GM12865 (cell line): Measurements from ENCODE around the gene GRID2.

ENCODE experiments used
- DNase-seq: peaks from one replicate; pipeline ENCODE4 v3.0.0; 2010; ENCODE audit warnings: low read depth
- H3K4me3 ChIP-seq: 2 replicates; pipeline ENCODE4 v1.5.1; 2011; ENCODE audit warnings: mild to moderate bottlenecking, low read depth, low read length, control low read depth
- TF ChIP-seq, protein P1 (sequence below): IDR thresholded peaks from 2 replicates; pipeline ENCODE4 v1.5.1; 2011; ENCODE audit warnings: low read length, control low read depth, low read depth, inconsistent platforms; ENCODE audit not compliant: insufficient read depth; ENCODE audit errors: missing control alignments

GRID2 gene

DNA sequence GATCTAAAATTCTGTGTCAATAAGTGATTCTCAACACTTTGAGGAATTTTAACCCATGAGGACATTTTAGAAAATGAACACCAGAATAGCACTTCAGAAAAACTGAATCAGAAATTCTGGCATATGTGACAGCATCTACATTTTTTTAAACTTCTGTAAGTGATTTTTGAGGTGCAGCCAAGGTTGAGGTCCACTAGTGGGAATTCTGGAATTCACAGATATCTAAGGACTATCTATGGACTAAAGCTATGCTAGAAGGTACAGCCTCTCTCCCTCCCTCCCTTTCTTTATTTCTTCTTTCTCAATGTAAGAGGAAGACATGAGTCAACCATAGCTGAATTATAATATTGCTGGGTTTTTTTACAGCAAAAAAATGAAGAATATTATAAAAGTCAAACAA lies 1016.6 kb downstream of the GRID2 start:
- TF ChIP-seq, protein P1, sequence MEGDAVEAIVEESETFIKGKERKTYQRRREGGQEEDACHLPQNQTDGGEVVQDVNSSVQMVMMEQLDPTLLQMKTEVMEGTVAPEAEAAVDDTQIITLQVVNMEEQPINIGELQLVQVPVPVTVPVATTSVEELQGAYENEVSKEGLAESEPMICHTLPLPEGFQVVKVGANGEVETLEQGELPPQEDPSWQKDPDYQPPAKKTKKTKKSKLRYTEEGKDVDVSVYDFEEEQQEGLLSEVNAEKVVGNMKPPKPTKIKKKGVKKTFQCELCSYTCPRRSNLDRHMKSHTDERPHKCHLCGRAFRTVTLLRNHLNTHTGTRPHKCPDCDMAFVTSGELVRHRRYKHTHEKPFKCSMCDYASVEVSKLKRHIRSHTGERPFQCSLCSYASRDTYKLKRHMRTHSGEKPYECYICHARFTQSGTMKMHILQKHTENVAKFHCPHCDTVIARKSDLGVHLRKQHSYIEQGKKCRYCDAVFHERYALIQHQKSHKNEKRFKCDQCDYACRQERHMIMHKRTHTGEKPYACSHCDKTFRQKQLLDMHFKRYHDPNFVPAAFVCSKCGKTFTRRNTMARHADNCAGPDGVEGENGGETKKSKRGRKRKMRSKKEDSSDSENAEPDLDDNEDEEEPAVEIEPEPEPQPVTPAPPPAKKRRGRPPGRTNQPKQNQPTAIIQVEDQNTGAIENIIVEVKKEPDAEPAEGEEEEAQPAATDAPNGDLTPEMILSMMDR: no peak
- H3K4me3 ChIP-seq: no peak overlapping the region
- no peak for DNase-seq

DNA sequence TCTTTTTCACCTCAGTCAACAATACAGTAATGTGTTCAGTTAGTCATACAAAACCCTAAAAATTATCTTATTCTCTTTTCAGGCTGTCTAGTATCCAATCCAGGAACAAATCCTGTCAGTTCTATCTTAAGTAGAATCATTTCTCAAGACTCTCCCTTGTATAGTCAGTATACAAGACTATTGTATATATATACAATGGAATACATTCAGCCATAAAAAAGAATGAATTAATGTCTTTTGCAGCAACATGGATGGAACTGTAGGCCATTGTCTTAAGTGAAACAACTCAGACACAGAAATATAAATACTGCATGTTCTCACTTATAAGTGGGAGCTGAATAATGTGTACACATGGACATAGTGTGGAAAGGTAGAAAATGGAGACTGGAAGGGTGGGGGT lies 1023.6 kb downstream of the GRID2 start:
- TF ChIP-seq, protein P1: no peak
- no peak overlapping the region for H3K4me3 ChIP-seq
- DNase-seq: no peak

DNA sequence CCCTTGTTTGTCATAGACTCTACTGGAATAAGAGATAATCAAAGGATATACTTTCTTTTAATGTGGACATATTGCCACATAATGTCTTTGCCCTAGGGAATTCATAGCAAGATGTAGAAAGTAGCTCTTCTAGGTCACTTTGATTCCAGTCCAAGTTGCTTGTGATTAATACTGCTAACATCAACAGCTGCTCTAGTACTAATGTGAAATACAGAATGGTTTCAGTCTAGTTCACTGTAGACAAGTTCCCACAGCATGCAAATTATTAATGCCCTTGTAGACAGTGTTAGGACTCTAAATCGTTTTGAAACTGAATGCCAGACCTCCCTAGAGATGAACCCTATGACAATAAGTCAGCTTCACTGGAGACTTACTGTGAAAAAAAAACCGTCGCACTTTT lies 1030.2 kb downstream of the GRID2 start:
- H3K4me3 ChIP-seq: no peak overlapping the region
- peak; percentile 48 for DNase-seq
- TF ChIP-seq, protein P1: no peak

DNA sequence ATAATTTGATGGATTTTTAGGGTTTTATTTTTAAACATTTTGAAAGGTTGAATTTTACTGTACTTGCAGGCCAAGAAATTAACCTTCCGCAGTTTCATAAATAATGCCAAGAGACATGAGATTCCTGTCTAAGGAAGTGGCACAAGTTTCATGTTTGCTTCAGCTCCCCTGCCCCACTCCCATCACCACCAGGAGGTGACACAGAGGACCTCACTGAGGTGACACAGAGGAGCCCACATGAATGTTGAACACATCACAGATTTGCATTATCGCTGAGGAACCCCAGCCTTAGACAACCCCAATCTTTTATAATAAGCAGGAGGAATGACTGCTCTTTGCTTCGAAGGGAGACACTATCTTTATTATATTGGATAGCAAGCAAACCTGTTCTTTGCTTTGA lies 1033.4 kb downstream of the GRID2 start:
- TF ChIP-seq, protein P1: no peak
- H3K4me3 ChIP-seq: no peak overlapping the region
- no peak for DNase-seq

DNA sequence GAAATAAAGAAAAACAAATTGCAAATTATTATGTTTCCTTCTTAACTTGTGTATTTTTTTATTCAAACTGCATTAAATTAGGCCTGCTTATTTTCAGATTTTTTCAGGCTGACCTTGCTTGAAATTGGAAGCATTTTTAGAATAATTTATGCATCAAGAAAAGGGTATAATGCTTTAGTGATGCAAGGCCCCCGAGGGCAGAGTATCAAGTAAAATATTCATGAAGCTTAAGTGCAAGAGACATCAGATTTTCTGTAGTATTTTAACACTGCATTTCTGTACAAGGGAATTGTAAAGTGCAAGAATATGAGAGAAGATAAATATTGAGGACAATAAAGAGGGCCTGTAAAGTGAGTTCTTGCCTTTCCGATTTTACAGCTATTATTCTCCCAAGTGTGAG lies 1039.0 kb downstream of the GRID2 start:
- no peak overlapping the region for H3K4me3 ChIP-seq
- TF ChIP-seq, protein P1: no peak
- DNase-seq: no peak

DNA sequence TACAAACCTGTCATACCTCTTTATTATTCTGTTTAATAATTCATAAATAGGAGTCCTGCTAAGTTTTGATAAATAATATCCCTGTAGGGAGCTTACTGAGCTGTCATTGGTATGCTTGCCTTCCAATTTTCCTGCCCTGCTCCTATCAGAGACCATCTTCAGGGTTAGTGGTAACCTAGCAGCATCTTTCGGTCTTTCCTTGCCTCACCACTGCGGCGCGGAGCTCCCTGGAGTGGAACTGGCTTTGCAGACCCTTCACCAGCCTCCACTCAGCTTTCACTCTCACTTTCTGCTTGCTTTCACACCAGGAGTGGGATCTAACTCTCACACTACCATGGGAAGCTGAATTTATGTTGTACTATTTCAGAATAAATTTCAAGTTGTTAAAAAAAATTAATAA lies 1043.1 kb downstream of the GRID2 start:
- H3K4me3 ChIP-seq: no peak overlapping the region
- no peak for DNase-seq
- TF ChIP-seq, protein P1: no peak

DNA sequence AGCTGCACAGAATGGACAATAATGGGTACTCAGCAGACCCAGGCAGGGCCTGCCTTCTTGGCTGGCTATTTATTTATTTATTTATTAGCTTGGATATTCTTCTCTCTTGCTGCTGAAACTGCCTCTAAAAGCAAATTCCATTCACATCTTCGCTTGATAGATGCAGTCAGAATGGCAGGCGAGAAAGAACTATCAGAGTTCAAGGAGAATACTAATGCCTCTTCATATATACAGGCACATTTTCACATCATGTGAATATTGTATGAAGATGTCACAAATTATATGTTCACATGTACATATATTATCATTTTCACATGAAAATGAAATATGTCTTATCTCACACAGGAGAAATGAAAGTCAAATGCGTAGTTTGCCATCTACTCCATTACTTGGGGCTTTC lies 1045.1 kb downstream of the GRID2 start:
- TF ChIP-seq, protein P1: no peak

More for the DNA sequence above, 1045.1 kb downstream of the GRID2 start:
- no peak overlapping the region for H3K4me3 ChIP-seq
- DNase-seq: no peak
